Neural crest cell (in vitro differentiated cells): Measurements from ENCODE around the gene EEF1AKMT4. TPM values are rescaled to one million over a fixed set of nuclear protein-coding genes. Genes with fewer than 3 reads are reported as not detected.
A peak's percentile ranks its signal among the peaks of the same experiment; 100 is the strongest.

Experiments
- DNase-seq: peaks from one replicate; pipeline ENCODE4 v3.0.0; 2021; ENCODE audit warnings: low read depth, mixed read lengths, low spot score
- H3K27ac Mint-ChIP-seq: one replicate; pipeline ENCODE4 v1.8.0; 2021; ENCODE audit warnings: mild to moderate bottlenecking, mixed read lengths; ENCODE audit not compliant: unreplicated experiment
- H3K27me3 Mint-ChIP-seq: 2 replicates; pipeline ENCODE4 v1.8.0; 2021; ENCODE audit warnings: low read depth, mild to moderate bottlenecking, mixed read lengths
- H3K36me3 Mint-ChIP-seq: 2 replicates; pipeline ENCODE4 v1.8.0; 2021; ENCODE audit warnings: low read depth, mild to moderate bottlenecking, mixed read lengths
- H3K4me1 Mint-ChIP-seq: 2 replicates; pipeline ENCODE4 v1.8.0; 2021; ENCODE audit warnings: mixed read lengths
- H3K4me3 Mint-ChIP-seq: one replicate; pipeline ENCODE4 v1.8.0; 2021; ENCODE audit warnings: mild to moderate bottlenecking, mixed read lengths
- H3K9me3 Mint-ChIP-seq: 2 replicates; pipeline ENCODE4 v1.8.0; 2021; ENCODE audit warnings: mixed read lengths
- CTCF ChIP-seq: fragments of 200-600 bp; sonication (generic); conservative IDR thresholded peaks from 2 replicates; pipeline ENCODE4 v1.5.0; 2021; ENCODE audit warnings: antibody characterized with exemption, mild to moderate bottlenecking
- total RNA-seq: library from RNA; stranded (reverse); gene quantifications from 2 replicates; pipeline ENCODE4 v1.2.1, GENCODE V29; 2021

Gene EEF1AKMT4
- total RNA-seq, 1 donor from 2014 or later: 3.4 TPM

GRCh38 chr3:184275961-184276910 lies 26.8 kb downstream of the EEF1AKMT4 start, which contains the start of gene ECE2:
ECE2 (plus strand) TSS chr3:184276022; CDS start chr3:184276154, 132 bp downstream.
- DNase-seq: no peak
- Mint-ChIP-seq H3K9me3 (no peaks in the 10 kb centered on the region), H3K27ac (peak within 1 kb of the TSS; percentile 37)

GRCh38 chr3:184277366-184277765 lies 27.9 kb downstream of the EEF1AKMT4 start:
- no peak overlapping the region for H3K4me3 Mint-ChIP-seq
- H3K27me3 Mint-ChIP-seq: peaks cover 27% of the 10 kb centered on the region
- no peak for DNase-seq
- no peaks in the 10 kb centered on the region for H3K36me3 Mint-ChIP-seq
- H3K9me3 Mint-ChIP-seq: no peaks in the 10 kb centered on the region
- no peak for TF ChIP-seq CTCF
- H3K4me1 Mint-ChIP-seq: no peaks in the 10 kb centered on the region
- no peak overlapping the region for H3K27ac Mint-ChIP-seq

More at GRCh38 chr3:184275961-184276910, 26.8 kb downstream of the EEF1AKMT4 start, which contains the start of gene ECE2:
- no peak for TF ChIP-seq CTCF
- Mint-ChIP-seq H3K4me3 (no peak within 1 kb of the TSS), H3K36me3 (no peaks in the 10 kb centered on the region), H3K27me3 (peaks cover 36% of the 10 kb centered on the region), H3K4me1 (no peaks in the 10 kb centered on the region)

DNA sequence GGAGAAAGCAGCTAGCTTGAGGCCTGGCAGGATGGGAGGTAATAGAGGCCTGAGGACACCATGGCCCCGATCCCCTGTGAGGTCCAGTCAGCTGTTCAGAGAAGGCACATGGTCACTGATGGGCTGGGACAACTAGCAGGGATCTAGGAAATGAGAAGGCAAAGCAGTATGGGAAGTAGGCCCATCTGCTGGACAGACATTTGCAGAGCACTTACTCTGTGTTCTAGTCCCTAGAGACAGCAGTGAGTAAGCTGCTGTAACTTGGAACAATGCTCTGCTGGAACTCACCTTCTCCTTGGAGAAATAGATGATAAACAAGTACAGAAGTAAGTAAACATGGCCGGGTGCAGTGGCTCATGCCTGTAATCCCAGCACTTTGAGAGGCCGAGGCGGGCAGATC lies 33.5 kb downstream of the EEF1AKMT4 start:
- Mint-ChIP-seq H3K27me3 (peaks cover 44% of the 10 kb centered on the region), H3K9me3 (no peaks in the 10 kb centered on the region), H3K36me3 (no peaks in the 10 kb centered on the region), H3K27ac (no peak overlapping the region), H3K4me1 (peaks cover 6% of the 10 kb centered on the region), H3K4me3 (no peak overlapping the region)
- DNase-seq: no peak
- TF ChIP-seq CTCF: no peak

GRCh38 chr3:184283681-184284080 lies 34.2 kb downstream of the EEF1AKMT4 start:
- no peak for TF ChIP-seq CTCF
- H3K4me1 Mint-ChIP-seq: peaks cover 6% of the 10 kb centered on the region
- DNase-seq: no peak
- no peak overlapping the region for H3K4me3 Mint-ChIP-seq
- no peak overlapping the region for H3K27ac Mint-ChIP-seq
- peaks cover 46% of the 10 kb centered on the region for H3K27me3 Mint-ChIP-seq
- no peaks in the 10 kb centered on the region for H3K9me3 Mint-ChIP-seq
- H3K36me3 Mint-ChIP-seq: no peaks in the 10 kb centered on the region

DNA sequence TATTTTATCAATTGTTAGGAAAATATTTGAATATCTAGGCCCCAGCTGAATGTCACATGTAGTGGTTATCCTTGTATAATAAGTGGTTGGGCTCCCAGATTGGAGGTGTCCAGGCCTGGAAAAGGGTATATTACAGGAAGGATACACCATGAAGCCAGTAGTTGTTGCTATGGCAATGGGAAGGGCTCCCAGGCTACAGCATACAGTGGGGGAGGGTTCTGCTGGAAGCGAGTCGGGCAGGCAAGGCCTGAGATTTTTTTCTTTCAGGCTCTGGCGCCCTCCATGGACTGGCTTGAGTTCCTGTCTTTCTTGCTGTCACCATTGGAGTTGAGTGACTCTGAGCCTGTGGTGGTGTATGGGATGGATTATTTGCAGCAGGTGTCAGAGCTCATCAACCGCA lies 35.2 kb downstream of the EEF1AKMT4 start:
- DNase-seq: peak; percentile 50

More for the DNA sequence above, 35.2 kb downstream of the EEF1AKMT4 start:
- H3K27me3 Mint-ChIP-seq: peaks cover 49% of the 10 kb centered on the region
- peaks cover 6% of the 10 kb centered on the region for H3K4me1 Mint-ChIP-seq
- no peaks in the 10 kb centered on the region for H3K36me3 Mint-ChIP-seq
- TF ChIP-seq CTCF: peak; percentile 60
- H3K9me3 Mint-ChIP-seq: no peaks in the 10 kb centered on the region
- no peak overlapping the region for H3K27ac Mint-ChIP-seq
- no peak overlapping the region for H3K4me3 Mint-ChIP-seq
